Skeletal muscle satellite cell (primary cell): ENCODE results near the gene FBLN2.
"Not testable (repeated sequence)": the region's sequence is repeated elsewhere in the genome, so short reads cannot be mapped to it uniquely, and the experiment has no call there.

Source experiments
- H3K27me3 ChIP-seq: 2 replicates; pipeline ENCODE4 v1.7.0; 2013; ENCODE audit warnings: low read length; ENCODE audit not compliant: control insufficient read depth, insufficient read depth
- H3K36me3 ChIP-seq: 2 replicates; pipeline ENCODE4 v1.7.0; 2013; ENCODE audit warnings: mild to moderate bottlenecking, control low read depth, low read length; ENCODE audit not compliant: insufficient read depth
- H3K4me1 ChIP-seq: 2 replicates; pipeline ENCODE4 v1.7.0; 2013; ENCODE audit warnings: low read length; ENCODE audit not compliant: control insufficient read depth, insufficient read depth
- H3K4me2 ChIP-seq: 2 replicates; pipeline ENCODE4 v1.7.0; 2013; ENCODE audit warnings: mild to moderate bottlenecking, low read length
- H3K4me3 ChIP-seq: 2 replicates; pipeline ENCODE4 v1.7.0; 2013; ENCODE audit warnings: low read length
- H3K9ac ChIP-seq: 2 replicates; pipeline ENCODE4 v1.7.0; 2013; ENCODE audit warnings: mild to moderate bottlenecking, low read depth, low read length, moderate library complexity
- H3K9me3 ChIP-seq: replicated peaks from 2 replicates; pipeline ENCODE4 v1.7.0; 2013; ENCODE audit warnings: mild to moderate bottlenecking, control low read depth, low read length

Gene FBLN2

GRCh38 chr3:13515786-13516759, 32.9 kb upstream of the FBLN2 start:
- H3K27me3 ChIP-seq = peaks cover 24% of the 10 kb centered on the region
- no peaks in the 10 kb centered on the region for H3K4me1 ChIP-seq

GRCh38 chr3:13516760-13517135, 32.2 kb upstream of the FBLN2 start:
- Histone ChIP-seq H3K4me3 (no peak overlapping the region), H3K9ac (no peak overlapping the region), H3K27me3 (peaks cover 24% of the 10 kb centered on the region), H3K4me1 (no peaks in the 10 kb centered on the region), H3K36me3 (no peaks in the 10 kb centered on the region), H3K9me3 (no peaks in the 10 kb centered on the region), H3K4me2 (no peak overlapping the region)

More at GRCh38 chr3:13515786-13516759, 32.9 kb upstream of the FBLN2 start:
- H3K36me3 ChIP-seq = no peaks in the 10 kb centered on the region
- H3K9ac ChIP-seq = no peak overlapping the region
- no peaks in the 10 kb centered on the region for H3K9me3 ChIP-seq
- no peak overlapping the region for H3K4me2 ChIP-seq
- H3K4me3 ChIP-seq = no peak overlapping the region

GRCh38 chr3:13517253-13517977, 31.5 kb upstream of the FBLN2 start:
- peaks cover 24% of the 10 kb centered on the region for H3K27me3 ChIP-seq

GRCh38 chr3:13518516-13518953, 30.4 kb upstream of the FBLN2 start:
- no peak overlapping the region for H3K4me2 ChIP-seq
- H3K4me3 ChIP-seq = no peak overlapping the region
- H3K27me3 ChIP-seq = peaks cover 24% of the 10 kb centered on the region
- H3K4me1 ChIP-seq = no peaks in the 10 kb centered on the region
- no peaks in the 10 kb centered on the region for H3K9me3 ChIP-seq
- H3K36me3 ChIP-seq = no peaks in the 10 kb centered on the region
- no peak overlapping the region for H3K9ac ChIP-seq

More at GRCh38 chr3:13517253-13517977, 31.5 kb upstream of the FBLN2 start:
- Histone ChIP-seq H3K4me3 (no peak overlapping the region), H3K36me3 (no peaks in the 10 kb centered on the region), H3K4me2 (no peak overlapping the region), H3K9ac (no peak overlapping the region), H3K4me1 (no peaks in the 10 kb centered on the region), H3K9me3 (no peaks in the 10 kb centered on the region)

- no peaks in the 10 kb centered on the region for H3K9me3 ChIP-seq
These were observed 29.7 kb upstream of the FBLN2 start for GRCh38 chr3:13519006-13519791.

GRCh38 chr3:13520326-13520880, 28.5 kb upstream of the FBLN2 start:
- Histone ChIP-seq H3K27me3 (peaks cover 13% of the 10 kb centered on the region), H3K4me2 (no peak overlapping the region), H3K36me3 (no peaks in the 10 kb centered on the region), H3K9me3 (no peaks in the 10 kb centered on the region), H3K4me3 (no peak overlapping the region), H3K4me1 (peaks cover 4% of the 10 kb centered on the region), H3K9ac (no peak overlapping the region)

More at GRCh38 chr3:13519006-13519791, 29.7 kb upstream of the FBLN2 start:
- H3K36me3 ChIP-seq = no peaks in the 10 kb centered on the region
- H3K4me3 ChIP-seq = no peak overlapping the region
- H3K27me3 ChIP-seq = peaks cover 23% of the 10 kb centered on the region
- H3K4me1 ChIP-seq = no peaks in the 10 kb centered on the region
- H3K4me2 ChIP-seq = no peak overlapping the region
- H3K9ac ChIP-seq = no peak overlapping the region

GRCh38 chr3:13521309-13521708, 27.6 kb upstream of the FBLN2 start:
- no peak overlapping the region for H3K9ac ChIP-seq
- no peaks in the 10 kb centered on the region for H3K9me3 ChIP-seq
- peaks cover 13% of the 10 kb centered on the region for H3K27me3 ChIP-seq
- H3K4me3 ChIP-seq = no peak overlapping the region
- H3K4me2 ChIP-seq = no peak overlapping the region
- H3K4me1 ChIP-seq = peaks cover 11% of the 10 kb centered on the region
- H3K36me3 ChIP-seq = no peaks in the 10 kb centered on the region

GRCh38 chr3:13521749-13522148, 27.2 kb upstream of the FBLN2 start:
- H3K4me2 ChIP-seq, H3K36me3 ChIP-seq, H3K9me3 ChIP-seq, H3K9ac ChIP-seq, H3K4me3 ChIP-seq: not testable (repeated sequence)
- H3K4me1 ChIP-seq = peaks cover 12% of the 10 kb centered on the region
- peaks cover 13% of the 10 kb centered on the region for H3K27me3 ChIP-seq

GRCh38 chr3:13522236-13522635, 26.7 kb upstream of the FBLN2 start:
- no peak overlapping the region for H3K9ac ChIP-seq
- H3K4me1 ChIP-seq = peaks cover 12% of the 10 kb centered on the region
- peaks cover 13% of the 10 kb centered on the region for H3K27me3 ChIP-seq
- H3K4me2 ChIP-seq = no peak overlapping the region
- H3K36me3 ChIP-seq = no peaks in the 10 kb centered on the region
- no peak overlapping the region for H3K4me3 ChIP-seq
- no peaks in the 10 kb centered on the region for H3K9me3 ChIP-seq

- Histone ChIP-seq H3K36me3 (no peaks in the 10 kb centered on the region), H3K4me1 (peaks cover 12% of the 10 kb centered on the region)
These were observed 23.8 kb upstream of the FBLN2 start for GRCh38 chr3:13524979-13525669.

More at GRCh38 chr3:13524979-13525669, 23.8 kb upstream of the FBLN2 start:
- Histone ChIP-seq H3K9ac (no peak overlapping the region), H3K9me3 (no peaks in the 10 kb centered on the region), H3K4me3 (no peak overlapping the region), H3K4me2 (no peak overlapping the region), H3K27me3 (no peaks in the 10 kb centered on the region)
